GM19397 (cell line): ENCODE results near the gene PHF12.
"Not testable (repeated sequence)": the region's sequence is repeated elsewhere in the genome, so short reads cannot be mapped to it uniquely, and the experiment has no call there.

ENCODE experiments used
- ATAC-seq: cut with Tn5 transposase; IDR thresholded peaks from one replicate; pipeline ENCODE4 v1.9.1; 2021; ENCODE audit warnings: mild to moderate bottlenecking, moderate library complexity; ENCODE audit not compliant: unreplicated experiment

The PHF12 gene

DNA sequence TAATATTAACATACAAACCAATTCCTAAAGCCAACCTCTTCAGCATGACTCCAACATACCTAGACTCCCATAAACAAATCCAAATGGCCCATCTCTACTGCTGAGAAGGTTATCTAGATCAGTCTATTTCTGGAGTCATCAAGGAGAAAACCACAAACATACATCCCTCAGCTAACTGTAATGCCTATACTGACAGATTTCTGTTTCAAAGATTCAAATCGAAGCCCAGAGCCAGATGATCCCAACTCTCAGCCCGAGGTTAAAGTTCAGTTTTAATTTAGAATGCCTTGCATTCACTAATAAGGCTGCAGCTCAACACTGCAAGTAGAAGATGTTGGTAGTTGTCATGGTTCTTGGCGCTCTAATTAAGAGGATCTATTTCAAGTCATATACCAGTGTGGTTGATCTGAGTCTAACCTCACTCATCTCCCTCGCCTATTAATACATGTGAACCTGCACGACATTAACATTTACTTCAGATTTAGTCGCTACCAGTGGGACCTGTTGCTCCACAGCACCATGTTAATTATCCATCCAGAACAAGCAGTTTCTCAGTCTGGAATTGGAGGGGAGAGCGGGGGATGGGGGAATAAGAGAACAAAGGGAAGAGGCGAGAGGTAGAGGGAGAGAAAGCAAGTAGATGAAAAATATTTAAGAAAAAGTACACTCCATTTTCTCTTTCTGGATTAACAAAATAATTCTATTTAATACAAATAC, 15.4 kb downstream of the PHF12 start:
- ATAC-seq = no peak

DNA sequence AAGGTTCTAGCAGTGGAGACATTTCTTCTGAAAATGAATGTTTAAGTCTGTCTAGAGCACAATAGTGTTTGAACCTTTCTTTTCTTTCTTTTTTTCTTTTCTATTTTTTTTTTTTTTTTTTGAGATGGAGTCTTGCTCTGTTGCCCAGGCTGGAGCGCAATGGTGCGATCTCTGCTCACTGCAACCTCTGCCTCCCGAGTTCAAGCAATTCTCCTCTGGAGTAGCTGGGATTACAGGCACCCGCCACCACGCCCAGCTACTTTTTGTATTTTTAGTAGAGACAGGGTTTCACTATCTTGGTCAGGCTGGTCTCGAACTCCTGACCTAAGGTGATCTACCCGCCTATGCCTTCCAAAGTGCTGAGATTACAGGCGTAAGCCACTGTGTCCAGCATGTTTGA, 16.8 kb downstream of the PHF12 start:
- not testable (repeated sequence) for ATAC-seq

DNA sequence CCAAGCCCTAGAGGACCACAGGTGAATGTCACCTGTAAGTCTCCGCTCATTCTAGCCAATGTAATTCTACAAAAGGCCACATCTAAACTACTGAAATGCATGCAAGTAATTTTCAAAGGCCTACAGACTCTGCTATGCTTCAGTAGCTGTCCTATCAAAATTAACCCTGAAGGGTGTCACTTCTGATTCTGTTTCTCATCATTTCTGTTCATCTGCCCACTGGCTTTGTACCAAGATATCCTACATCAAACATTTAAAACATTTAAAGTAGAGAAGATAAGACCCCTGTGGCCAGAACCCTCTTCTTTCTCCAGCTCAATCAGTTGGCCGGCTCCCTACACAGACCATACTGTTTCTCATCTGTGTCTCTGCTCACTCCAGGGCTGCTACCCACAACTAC, 21.5 kb downstream of the PHF12 start:
- no peak for ATAC-seq

DNA sequence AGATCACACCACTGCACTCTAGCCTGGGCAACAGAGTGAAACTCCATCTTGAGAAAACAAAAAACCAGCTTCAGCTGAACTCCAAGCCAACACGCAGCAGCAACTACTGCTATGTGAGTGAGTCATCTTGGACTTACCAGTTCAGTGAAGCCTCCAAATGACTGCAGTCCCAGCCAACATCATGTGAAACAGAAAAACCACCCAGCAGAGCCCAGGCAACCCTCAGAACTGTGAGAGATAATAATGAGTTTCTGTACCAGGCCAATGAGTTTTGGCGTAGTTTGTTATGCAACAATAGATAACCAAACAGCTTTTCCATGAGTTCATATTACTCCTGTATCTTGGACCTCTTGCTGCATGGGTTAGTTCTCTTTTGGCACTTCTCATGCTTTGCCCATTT, 23.3 kb downstream of the PHF12 start:
- no peak for ATAC-seq

DNA sequence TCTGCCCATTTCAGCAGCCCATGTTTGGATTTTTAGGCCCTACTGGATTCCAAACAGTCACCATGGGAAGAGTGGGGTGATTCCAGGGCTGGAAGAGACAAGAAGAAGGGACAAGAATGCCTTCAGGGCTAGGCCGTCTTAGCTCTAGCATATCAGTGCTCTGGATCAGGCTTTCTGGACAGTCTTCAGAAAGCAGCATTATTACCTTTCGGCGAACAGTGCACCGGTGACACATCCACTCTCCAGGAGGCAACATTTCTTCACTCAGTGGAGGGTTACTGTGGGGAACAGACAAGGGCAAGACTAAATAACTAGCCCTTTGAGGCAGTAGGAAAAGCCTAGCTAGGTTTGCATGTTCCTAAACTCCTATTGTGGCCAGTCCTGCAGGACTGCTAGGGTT, 24.5 kb downstream of the PHF12 start:
- no peak for ATAC-seq

DNA sequence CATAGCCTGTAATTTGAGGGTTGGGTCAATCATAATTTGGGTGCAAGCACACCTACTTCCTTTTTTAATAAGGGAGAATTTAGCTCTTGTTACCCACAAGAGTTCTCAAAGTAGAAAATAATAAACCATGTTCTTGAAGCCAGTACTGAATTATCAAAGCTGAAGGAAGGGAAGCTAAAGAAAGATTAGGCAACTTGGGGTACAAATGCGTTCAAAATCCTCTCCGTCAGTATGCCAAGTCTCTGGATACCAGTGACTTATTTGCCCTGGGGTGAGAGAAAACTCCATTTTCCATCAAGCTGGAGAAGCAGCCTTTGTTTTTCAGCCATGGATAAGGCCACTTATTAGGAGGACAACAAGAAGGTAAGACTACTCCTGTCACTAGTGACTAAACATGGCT, 25.0 kb downstream of the PHF12 start:
- no peak for ATAC-seq

DNA sequence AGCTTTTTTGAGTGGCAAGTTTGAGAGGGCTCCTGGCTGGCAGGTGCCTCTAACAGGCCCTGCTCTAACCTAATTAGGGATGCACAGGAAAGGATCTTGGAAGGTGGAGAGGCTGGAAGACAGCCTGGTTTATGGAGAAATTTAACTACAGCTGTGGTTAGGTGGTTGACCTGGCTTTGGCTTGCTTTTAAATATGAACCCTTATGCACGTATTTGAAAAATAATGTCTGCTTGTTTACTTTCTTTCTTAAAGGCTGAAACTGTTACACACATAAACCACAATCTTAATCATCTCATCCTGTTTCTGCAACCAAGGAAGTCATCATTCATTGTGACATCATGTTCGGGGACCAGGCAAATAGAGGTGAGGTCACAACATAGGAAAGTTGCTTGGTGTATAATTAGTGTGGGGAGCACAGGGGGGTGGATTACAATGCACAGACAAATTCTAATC, 25.4 kb downstream of the PHF12 start:
- ATAC-seq = no peak

DNA sequence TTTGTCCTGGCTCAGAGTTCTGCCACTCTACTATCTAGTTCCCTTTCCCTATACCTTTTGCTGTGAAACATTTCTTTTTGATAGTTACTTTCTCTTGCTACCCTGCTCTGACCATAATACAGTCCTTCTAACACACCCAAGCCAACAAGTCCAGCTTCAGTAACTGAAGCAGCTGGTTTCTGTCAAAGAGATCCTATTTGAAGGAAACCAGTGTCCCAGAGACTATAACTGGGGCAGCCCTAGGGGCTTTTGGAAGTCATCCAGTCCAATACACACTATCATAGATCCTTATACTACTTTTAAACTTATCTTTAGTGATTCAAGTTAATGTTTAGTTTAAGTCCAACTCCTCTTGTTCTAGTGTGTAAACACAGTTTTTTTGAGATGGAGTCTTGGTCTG, 31.1 kb downstream of the PHF12 start:
- no peak for ATAC-seq

DNA sequence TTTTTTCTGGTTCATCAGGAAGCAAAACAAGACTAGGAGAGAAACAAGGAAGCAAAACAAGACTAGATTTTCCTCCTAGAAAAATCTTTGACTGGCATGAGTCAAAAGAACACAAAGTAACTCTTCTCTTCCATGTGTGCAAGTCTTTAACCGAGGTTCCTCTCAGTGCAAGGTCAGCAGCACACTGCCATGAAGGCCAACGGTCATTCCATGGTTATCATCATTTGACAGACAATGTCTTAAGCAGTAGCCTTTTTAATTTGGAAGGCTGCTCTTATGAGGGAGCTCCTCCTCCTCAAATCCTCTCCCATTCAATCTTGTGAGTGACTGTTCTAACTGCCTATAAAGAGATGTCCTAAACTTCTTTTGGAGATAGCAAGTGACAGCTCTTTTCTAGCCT, 33.0 kb downstream of the PHF12 start:
- ATAC-seq = no peak

DNA sequence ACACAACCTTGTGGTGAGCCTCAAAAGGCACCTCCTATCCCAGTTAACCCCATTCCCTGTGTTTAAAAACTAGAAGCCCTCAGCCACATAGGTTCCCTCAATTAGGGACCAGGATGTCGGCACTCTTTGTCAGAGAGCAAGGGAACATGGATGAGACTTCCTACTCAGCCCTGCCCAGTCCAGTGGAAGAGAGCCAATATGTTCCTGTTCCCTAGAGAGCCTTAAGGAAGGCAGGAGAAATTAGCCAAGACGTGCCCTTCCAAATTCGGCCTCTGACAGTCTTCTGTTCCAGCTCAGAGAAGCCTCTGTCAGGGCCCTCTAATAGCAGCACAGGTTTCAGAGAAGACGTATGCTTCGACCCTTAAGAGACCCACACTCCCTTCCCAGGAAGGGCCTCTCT, 33.9 kb downstream of the PHF12 start:
- no peak for ATAC-seq

DNA sequence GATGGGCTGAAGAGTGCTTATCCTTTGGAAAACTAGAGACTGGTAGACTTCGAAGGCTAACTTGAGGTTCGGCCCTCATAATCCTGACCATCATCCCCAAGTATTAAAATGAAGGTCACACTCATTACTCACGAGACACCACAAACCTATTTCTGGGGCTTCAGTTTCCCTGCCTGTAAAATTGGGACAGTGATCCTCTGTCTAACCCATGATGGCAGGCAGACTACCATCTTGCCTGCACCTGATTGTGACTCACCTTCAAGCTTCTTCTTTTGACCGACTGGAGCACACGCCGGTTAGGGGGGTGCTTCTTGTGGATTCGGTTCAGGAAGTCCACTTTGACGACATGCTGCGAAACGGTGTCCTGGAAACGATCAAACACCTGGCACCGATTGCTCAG, 34.3 kb downstream of the PHF12 start:
- no peak for ATAC-seq

DNA sequence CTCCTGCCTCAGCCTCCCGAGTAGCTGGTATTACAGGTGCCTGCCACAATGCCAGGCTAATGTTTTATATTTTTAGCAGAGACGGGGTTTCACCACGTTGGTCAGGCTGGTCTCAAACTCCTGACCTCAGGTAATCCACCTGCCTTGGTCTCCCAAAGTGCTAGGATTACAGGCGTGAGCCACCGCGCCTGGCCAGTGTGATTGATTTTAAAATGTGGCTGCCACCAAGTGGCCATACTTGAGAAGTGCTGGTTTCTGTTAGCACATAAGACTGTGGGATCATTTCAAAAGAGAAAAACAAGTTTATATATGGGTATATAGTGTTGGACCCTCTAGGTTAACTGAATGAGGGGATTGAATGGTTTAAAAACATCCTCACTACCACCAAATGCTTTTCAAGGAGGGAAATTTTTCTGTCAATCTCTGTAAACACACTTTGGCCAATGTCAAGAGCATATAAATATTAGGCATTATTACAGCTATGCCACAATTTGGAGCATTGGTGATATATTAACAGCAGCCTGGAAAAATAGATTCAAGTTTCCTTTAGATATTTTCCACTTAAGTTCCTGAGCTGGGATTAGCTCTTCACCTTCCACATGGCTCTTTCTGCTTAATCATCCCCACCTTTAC, 34.9 kb downstream of the PHF12 start:
- no peak for ATAC-seq

DNA sequence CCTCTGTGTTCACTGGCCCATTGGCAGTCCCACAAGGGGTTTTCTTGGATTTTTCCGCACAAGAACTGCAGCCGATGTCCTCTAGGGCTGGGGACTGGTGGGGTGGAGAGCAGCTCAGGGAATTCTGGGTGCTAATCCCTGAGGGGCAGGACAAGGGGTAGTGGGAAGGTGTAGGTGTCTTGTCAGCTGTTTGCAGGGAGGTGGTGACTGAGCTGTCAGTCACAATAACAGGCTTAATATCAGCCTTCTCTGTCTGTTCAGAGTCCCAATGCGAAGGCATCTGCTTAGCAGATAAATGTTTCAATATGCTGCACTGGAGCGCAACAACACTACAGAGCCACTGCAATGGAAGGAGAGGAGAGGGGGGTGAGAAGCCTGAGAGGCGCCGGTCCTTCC, 38.4 kb downstream of the PHF12 start:
- no peak for ATAC-seq

DNA sequence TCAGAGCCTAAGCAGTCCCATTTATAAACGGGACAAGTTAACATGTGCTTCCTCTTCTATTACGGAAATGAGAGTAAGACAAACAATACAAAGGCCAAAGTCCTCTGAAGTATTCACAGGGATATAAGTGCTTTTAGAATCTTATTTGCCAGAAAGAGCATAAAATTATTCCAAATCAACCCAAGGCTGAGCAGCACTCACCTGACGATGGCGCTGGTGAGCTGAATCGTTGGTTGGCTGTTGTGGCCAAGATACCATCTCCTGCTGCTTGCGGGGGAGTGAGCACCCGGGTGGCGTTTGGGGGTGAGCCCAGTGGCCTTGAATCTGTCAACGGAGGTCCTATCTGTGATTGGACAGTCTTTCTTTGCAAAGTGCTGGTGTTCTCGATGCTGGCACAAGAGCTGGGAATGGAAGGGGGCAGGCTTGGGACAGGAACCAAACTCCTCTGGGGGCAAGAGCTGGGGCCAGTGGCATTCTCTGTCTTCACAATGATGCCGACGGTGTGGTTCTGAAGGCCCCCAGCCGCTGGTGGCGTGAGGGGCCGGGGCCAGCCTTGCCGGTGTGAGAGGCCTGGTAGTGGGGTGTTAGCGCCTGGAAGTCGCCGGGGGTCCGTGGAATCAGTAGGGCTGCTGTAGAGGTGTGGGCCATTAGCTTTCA, 38.9 kb downstream of the PHF12 start:
- ATAC-seq = no peak

DNA sequence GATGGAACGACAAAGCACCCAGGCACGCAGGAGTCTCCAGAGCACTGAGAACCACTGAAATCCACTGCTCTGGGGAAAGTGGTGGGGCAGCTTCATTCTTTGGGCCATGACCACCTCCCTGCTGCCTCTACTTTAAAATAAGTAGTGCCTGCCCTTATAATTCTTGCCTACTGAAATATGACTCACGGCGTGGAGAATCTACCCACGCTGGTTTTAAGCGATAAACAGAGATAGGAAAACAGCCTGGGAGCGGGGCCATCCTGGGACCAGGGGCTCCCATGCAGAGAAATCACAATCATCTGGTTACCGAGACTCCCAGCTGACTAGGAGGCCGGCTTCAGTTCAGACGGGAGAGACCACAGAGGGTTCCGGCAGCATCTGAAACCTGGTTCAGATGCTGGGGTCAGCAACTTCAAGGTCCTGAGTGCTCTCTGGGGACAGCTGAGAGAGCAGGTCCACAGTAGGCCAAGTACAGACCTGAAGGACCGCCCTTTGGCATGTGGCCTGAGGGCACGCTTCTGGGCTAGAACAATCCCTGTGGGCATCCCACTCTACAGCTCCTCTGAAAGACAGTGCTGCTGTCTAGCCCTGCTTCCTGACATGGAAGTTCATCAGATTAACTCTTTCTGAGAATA, 39.8 kb downstream of the PHF12 start:
- ATAC-seq = no peak

DNA sequence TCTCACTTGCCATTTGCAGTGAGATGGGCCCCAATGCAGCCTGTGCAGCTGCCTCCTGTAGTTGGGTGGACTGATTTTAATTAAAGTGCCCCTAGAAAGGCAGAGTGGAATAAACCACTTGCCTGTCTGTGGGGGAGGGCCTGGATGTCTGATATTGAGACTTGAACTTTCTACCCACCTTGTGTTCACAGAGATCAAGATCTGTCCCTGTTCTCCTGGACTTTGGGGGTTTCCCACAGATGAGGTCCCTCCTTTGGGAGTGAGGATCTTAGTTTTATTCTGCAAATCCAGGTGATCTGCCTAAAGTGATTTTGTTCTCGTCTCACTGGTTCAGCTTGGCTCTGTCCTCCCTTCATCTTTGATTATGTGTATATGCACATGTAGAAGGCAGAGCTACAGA, 40.8 kb downstream of the PHF12 start:
- no peak for ATAC-seq

DNA sequence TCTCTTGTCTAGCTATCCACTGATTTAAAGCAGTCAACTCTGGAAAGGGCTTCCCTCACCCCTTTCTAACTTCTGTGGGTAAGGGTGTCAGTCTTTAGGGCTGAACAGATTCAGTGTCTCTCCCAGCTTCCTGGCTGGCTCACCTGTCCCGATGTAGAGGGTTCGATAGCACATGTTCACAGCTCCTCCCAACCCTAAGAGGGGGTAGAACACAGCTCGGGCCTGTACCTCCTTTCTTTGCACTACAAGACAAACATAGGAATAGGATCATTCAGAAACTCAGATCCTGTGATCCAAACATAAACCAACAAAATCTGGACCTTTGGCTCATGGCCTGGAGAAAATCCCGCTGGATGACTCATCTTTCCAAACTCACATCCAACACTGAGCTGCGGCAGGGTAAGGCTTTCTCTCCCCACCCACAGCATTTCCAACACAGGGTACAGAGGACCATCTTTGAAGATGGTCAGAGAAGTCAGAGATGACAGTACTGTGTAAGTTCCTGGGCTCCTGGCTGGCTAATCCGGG, 42.6 kb downstream of the PHF12 start:
- no peak for ATAC-seq

DNA sequence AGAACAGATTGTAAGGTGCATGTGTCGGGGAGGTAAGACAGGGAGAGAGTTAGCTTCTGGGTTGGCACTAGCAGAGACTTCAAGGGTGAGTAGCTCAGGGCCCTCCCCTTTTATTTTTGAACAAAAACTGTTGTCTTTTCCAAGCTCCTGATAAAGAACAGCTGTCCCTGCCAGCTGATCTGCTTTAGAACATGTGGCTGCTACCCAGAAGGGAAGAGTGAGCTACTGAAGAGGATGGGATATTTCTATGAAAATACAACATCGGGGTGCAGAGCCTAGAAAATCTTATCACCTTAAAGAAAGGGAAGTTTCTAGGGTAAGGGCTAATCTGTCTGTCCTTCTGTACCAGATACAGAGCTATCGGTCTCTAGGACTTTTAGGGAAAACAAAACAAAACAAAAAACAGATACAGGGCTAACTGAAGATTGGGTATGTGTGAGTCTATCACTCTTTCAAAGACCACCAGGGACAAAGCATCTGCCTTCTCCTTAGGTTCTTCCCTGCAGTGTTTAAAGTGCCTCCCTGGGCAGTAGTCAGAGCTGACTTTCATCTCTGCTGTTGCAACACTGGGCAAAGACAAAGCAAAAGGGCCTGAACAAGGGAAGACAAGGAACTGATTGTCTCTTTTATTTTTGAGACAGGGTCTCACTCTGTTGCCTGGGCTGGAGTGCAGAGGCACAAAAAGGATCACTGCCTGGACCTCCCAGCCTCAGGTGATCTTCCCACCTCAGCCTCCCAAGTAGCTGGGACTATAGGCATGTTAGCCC, 43.4 kb downstream of the PHF12 start:
- no peak for ATAC-seq

DNA sequence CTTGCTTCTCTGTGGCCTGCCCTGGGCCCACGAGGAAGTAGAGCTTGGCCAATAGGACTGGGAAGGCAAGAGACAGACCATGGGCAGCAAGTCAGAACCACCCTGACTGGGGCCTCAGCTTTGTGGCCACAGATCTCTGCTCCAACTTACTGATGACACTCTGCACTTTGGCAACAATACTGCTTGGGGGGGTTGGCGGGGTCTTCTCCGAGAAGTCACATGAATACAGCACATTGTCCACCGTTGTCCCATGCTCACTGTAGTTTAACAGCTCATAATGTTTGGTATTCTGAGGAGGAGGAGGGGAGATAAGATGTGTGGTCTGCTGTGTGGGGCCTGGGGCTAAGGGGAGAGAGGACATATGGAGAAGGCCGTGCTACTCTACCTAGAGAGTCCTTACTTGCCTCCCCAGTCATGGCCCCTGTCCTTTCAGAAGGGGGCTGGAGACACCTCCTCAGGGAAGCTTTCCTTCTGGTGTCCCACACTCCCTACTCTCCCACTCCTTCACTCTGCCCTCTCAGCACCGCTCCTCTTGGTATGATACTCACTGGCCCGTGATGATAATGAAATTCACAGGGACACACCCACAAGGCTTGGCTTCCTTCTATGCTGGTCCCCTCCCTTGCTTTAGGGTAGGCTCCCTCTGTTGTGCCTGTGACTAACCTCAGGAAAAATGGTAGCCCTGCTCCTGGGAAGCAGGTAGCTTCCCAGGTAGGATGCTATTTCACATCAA, 44.4 kb downstream of the PHF12 start:
- no peak for ATAC-seq

DNA sequence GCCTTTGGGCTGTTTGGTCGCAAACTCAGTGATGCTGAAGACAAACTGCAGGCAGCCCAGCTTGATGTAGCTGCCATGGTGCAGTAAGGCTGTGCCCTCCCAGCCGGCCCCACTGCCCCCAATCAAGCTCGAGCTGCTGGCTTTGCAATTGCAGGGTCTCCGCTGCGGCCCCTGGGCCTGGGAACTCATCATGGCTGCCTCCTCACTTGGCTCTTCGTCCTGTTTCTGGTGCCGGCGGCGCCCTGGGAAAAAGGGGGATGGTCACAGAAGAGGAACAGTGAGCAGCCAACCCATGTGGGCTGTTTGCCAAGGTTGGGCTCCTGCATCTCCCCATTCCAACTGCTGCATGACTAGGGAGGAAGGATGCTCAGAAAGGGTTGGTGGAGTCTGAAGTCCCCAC, 45.0 kb downstream of the PHF12 start:
- no peak for ATAC-seq
